ENCODE results near the gene PLK2. TPM values are rescaled to one million over a fixed set of nuclear protein-coding genes. Genes with fewer than 3 reads are reported as not detected.

The PLK2 gene
- total RNA-seq, 1 experiment from 2014 or later: 31.9 TPM

DNA sequence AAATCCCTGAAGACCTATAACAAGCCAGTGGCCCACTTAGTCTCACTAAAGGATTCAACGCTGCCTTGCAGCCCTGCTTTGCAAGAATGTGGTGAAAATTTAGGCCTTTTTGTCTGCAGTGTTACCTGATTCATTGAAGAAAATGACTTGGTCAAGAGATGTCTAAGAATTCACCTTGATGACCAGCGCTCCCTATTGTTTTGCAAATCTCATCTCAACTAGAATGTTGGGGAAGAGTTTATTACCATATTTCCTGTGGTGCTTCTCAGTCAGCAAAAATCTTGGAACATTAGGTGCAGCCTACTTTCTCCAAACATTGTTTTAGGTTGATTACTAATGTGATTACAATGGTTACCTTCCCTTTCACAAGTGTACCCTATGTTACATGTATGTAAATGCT is 53.5 kb downstream of the PLK2 start:
- no TSS peak for BruUV-seq (replicated peaks)
- TF ChIP-seq, protein P1, sequence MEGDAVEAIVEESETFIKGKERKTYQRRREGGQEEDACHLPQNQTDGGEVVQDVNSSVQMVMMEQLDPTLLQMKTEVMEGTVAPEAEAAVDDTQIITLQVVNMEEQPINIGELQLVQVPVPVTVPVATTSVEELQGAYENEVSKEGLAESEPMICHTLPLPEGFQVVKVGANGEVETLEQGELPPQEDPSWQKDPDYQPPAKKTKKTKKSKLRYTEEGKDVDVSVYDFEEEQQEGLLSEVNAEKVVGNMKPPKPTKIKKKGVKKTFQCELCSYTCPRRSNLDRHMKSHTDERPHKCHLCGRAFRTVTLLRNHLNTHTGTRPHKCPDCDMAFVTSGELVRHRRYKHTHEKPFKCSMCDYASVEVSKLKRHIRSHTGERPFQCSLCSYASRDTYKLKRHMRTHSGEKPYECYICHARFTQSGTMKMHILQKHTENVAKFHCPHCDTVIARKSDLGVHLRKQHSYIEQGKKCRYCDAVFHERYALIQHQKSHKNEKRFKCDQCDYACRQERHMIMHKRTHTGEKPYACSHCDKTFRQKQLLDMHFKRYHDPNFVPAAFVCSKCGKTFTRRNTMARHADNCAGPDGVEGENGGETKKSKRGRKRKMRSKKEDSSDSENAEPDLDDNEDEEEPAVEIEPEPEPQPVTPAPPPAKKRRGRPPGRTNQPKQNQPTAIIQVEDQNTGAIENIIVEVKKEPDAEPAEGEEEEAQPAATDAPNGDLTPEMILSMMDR (IDR thresholded peaks at IDR 0.05; ENCODE audit: insufficient read depth in 1 of 2, low read depth in 1 of 2, low read length in 1 of 2, severe bottlenecking in 1 of 2, unreplicated experiment in 1 of 2): no peak
- ChIA-PET POLR2A (no interaction called here), CTCF (no interaction called here)
- Histone ChIP-seq H3K27me3 (replicated peaks; ENCODE audit: control insufficient read depth, insufficient read depth, low read length) (no peaks in the 10 kb centered on the region), H3K36me3 (ENCODE audit: control insufficient read depth, insufficient read depth, low read length) (no peaks in the 10 kb centered on the region), H3K4me3 (ENCODE audit: low read depth, low read length) (no peak overlapping the region), H3K9me3 (no peaks in the 10 kb centered on the region), H3K4me1 (peaks cover 6% of the 10 kb centered on the region)
- Mint-ChIP-seq H3K27me3 (ENCODE audit: insufficient read depth, unreplicated experiment) (no peaks in the 10 kb centered on the region), H3K4me1 (ENCODE audit: low read depth, unreplicated experiment) (peaks cover 9% of the 10 kb centered on the region), H3K9me3 (ENCODE audit: unreplicated experiment) (no peaks in the 10 kb centered on the region), H3K4me3 (ENCODE audit: unreplicated experiment) (no peak overlapping the region), H3K27ac (ENCODE audit: unreplicated experiment) (no peak overlapping the region), H3K36me3 (ENCODE audit: insufficient read depth, unreplicated experiment) (no peaks in the 10 kb centered on the region)
- intact Hi-C loops (cut with micrococcal nuclease; ENCODE audit: unreplicated experiment): no loop called here
- no peak for DNase-seq

- CTCF ChIA-PET: no interaction called here
- intact Hi-C loops (cut with micrococcal nuclease; ENCODE audit: unreplicated experiment): no loop called here
- Histone ChIP-seq H3K4me3 (ENCODE audit: low read depth, low read length) (no peak overlapping the region), H3K27me3 (replicated peaks; ENCODE audit: control insufficient read depth, insufficient read depth, low read length) (no peaks in the 10 kb centered on the region), H3K4me1 (no peaks in the 10 kb centered on the region; the same call in 1 of the 2 replicates), H3K9me3 (no peaks in the 10 kb centered on the region), H3K36me3 (ENCODE audit: control insufficient read depth, insufficient read depth, low read length) (no peaks in the 10 kb centered on the region)
- Mint-ChIP-seq H3K36me3 (ENCODE audit: insufficient read depth, unreplicated experiment) (no peaks in the 10 kb centered on the region), H3K4me1 (ENCODE audit: low read depth, unreplicated experiment) (peaks cover 9% of the 10 kb centered on the region), H3K27me3 (ENCODE audit: insufficient read depth, unreplicated experiment) (no peaks in the 10 kb centered on the region), H3K27ac (ENCODE audit: unreplicated experiment) (no peak overlapping the region), H3K4me3 (ENCODE audit: unreplicated experiment) (no peak overlapping the region), H3K9me3 (ENCODE audit: unreplicated experiment) (no peaks in the 10 kb centered on the region)
- no peak for DNase-seq
- POLR2A ChIA-PET: no interaction called here
- no TSS peak for BruUV-seq (replicated peaks)
- TF ChIP-seq, protein P1 (IDR thresholded peaks at IDR 0.05; ENCODE audit: insufficient read depth in 1 of 2, low read depth in 1 of 2, low read length in 1 of 2, severe bottlenecking in 1 of 2, unreplicated experiment in 1 of 2): no peak
Measured at GRCh38 chr5:58405175-58405574, 54.7 kb downstream of the PLK2 start.

GRCh38 chr5:58404734-58405133 is 55.2 kb downstream of the PLK2 start:
- Mint-ChIP-seq H3K36me3 (ENCODE audit: insufficient read depth, unreplicated experiment) (no peaks in the 10 kb centered on the region), H3K27me3 (ENCODE audit: insufficient read depth, unreplicated experiment) (no peaks in the 10 kb centered on the region), H3K9me3 (ENCODE audit: unreplicated experiment) (no peaks in the 10 kb centered on the region), H3K27ac (ENCODE audit: unreplicated experiment) (no peak overlapping the region), H3K4me3 (ENCODE audit: unreplicated experiment) (no peak overlapping the region), H3K4me1 (ENCODE audit: low read depth, unreplicated experiment) (peaks cover 8% of the 10 kb centered on the region)
- no TSS peak for BruUV-seq (replicated peaks)
- Histone ChIP-seq H3K4me1 (no peaks in the 10 kb centered on the region), H3K4me3 (ENCODE audit: low read depth, low read length) (no peak overlapping the region), H3K36me3 (ENCODE audit: control insufficient read depth, insufficient read depth, low read length) (no peaks in the 10 kb centered on the region), H3K9me3 (no peaks in the 10 kb centered on the region), H3K27me3 (replicated peaks; ENCODE audit: control insufficient read depth, insufficient read depth, low read length) (no peaks in the 10 kb centered on the region)
- no peak for DNase-seq
- ChIA-PET CTCF (no interaction called here), POLR2A (no interaction called here)
- intact Hi-C loops (cut with micrococcal nuclease; ENCODE audit: unreplicated experiment): no loop called here
- TF ChIP-seq, protein P1 (IDR thresholded peaks at IDR 0.05; ENCODE audit: insufficient read depth in 1 of 2, low read depth in 1 of 2, low read length in 1 of 2, severe bottlenecking in 1 of 2, unreplicated experiment in 1 of 2): no peak

Other genes with a start within 250 kb of the PLK2 start
- not detected in 2 replicates for gene GAPT, start 31.3 kb upstream of the PLK2 start, total RNA-seq (2022)
- 0.05 TPM in 1 of 2 replicates, not detected in the other for gene RAB3C, start 123.0 kb upstream of the PLK2 start, total RNA-seq (2022)

Measured in Caco-2 (cell line).